NCI-H1930 (cell line): ENCODE results near the gene IL17RC.

ENCODE experiments used
- DNase-seq, 2 experiments: peaks; one replicate each; lab custom pipeline; 2025; lab: John Stamatoyannopoulos, UW

Gene IL17RC

DNA sequence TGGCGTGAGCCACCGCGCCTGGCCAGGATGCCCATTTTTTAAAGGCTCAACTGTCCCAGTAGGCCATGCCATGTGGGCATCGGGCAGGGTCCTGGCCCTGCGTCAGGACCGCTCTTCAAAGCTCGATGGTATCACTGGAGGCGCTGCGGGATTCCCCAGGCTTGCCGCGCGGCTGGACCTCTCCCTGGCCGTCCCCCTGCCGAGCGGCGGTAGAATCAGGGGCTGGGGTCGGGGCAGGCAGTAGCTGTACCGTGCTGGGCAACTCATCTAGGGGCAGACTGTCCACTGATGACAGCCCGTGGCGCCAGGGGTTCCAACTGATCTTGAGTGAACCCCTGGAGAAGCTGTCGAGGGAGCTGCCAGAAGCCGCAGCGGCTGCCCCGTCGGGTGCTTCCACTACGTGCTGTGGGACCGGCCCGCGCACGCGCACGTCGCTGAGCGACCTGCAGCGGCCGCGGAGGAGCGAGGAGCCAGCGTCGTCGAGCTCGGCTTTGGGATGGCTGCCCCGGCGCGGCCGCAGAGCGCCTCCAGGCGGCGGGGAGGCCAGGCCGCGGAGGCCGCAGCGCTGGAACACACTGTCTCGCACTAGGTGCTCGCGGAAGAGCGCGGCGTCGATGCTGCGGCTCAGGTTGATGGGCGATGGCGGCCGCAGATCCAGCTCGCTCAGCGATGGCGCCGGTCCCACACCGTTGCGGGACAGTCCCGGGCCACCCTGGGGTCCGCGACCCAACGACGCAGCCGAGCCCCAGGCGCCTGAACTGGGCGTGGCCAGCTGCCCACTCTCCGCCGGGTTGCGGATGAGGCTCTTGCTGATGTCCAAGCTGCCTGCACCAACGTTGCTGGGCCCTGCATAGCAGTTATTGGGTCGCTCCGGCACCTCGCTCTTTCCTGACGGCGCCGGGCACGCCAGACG is 29.5 kb downstream of the IL17RC start:
- DNase-seq: peak; percentile 38 to 87

DNA sequence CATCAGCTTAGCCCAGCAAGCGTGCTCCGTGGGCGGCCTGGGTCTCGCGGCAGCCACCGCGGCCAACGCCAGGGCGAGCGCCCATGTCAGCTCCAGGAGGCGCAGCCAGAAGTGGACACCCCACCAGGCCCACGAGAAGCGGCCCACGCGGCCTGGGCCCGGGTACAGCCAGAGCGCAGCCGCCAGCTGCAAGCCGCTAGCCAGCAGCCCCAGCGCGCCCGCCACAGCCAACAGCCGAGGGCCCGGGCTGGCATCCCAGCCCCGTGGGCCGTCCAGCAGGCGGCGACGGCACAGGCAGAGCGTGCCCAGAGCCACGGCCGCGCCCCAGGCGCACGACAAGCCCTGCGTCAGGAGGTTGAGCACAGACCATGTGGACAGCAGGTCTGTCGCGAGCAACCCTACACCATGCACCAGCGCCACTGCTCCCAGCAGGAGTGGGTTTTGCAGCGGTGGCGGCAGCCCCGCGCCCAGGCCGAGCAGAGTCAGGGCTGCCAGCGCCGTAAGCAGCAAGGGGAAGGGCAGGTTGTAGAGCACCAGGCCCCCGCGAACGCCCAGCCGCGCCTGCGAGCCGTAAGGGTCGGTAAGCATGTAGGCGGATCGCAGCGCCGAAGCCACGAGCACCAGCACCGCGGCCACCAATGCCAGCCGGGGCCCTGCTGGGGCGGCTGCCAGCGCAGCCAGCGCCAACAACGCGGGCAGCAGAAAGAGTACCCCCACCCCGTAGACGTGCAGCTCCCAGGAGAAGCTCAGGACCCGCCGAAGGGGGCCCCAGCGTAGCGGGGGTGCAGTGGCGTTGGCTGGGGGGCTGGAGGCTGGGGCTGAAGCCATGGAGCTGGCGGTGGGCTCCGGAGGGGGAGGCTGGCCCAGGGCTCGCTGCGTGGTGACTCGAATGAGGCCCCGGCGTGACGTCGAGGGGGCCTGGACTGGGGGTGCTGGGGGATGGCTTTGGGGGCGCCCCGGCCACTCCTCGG is 30.4 kb downstream of the IL17RC start:
- DNase-seq: peak; percentile 46 to 72

DNA sequence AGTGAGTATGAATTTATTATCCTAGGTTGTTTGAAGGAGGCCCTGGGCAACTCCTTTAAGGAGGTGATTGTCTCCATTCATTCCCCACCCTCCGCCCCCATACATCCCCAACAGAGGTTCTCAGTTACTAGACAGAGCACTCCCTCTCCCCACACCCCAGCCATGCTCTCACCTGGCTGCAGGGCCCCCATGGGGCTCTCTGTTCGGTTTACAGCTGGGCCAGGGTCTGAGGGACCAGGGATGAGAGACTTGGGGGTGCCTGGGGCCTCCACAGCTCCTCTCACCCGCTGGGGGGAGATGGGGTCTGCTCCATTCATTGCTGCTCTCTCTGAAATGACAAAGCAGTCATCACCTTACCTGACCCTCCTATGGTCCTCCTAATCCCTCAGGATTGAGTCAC is 31.7 kb downstream of the IL17RC start:
- no peak for DNase-seq

DNA sequence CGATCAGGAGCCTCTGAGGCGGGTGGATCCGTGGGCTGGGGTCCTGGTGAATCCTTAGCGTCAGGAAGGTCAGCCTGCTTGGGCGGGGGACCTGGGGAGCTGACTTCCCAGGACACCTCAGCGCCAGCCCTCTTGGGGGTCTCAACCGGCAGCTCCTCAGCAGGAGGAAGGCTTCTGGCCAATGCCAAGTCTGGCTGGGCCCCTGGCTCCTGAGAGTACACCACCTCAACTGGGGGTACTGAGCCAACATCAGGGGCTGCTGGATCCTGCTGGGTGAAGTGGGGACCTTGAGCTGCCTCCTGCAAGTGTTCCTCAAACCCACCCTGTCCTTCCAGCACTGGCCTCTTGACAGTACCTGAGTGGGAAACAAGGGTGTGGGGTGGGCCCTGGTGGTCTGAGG is 32.2 kb downstream of the IL17RC start:
- no peak for DNase-seq

DNA sequence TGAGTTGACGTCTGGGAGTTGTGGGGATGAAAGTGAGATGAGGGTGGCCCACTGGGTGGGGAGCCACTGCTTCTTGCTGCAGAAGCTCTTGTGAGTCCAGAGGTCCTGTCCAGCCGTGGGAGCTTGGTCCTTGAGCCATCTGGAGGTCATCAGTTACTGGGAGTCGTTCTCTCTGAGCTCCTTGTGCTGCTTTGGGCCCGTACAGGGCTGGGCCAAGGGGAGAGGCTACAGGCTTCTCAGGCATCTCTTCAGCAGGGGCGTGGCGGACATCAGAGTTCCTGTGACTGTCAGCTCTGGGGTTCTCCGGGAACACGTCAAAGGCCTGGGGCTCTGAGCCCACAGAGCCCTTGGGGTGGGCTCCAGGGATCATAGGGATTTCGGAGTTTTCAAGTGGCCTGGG is 32.7 kb downstream of the IL17RC start:
- no peak for DNase-seq

DNA sequence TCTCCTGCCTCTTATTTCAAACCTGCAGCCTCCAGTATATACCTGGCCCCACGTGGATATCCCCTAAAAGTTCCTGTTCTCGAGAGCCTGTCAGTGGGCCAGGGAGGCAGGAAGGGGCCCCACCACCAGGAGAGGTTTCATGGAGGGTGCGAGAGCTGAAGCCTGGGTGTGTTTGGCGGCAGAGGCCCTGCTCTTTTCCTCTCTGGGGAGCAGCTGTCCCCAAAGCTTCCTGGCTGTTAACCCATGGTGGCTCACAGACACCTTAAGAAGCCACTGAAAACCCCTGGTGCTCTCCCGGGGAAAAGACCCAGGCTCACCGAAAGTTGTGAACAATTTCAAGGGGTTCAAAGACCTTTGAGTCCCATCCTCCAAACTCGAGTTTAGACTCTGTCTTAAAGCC is 34.2 kb downstream of the IL17RC start:
- DNase-seq: no peak

DNA sequence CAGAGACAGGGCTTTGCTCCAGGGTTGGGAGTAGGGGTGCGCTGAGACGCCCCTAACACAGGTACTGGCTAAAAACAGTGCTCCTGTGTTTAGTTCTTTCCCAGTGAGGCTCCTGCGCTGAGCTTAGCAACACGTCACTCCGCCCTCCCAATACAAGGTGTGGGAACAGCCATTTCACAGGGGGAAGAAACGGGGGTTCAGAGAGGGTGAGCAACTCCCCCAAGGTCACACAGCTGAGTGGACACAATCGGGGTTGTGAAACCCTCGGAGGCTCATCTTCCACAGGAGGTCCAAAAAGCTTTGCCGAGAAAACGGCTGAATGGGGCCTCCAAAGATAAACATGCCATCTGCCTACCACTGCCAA is 34.7 kb downstream of the IL17RC start:
- no peak for DNase-seq

DNA sequence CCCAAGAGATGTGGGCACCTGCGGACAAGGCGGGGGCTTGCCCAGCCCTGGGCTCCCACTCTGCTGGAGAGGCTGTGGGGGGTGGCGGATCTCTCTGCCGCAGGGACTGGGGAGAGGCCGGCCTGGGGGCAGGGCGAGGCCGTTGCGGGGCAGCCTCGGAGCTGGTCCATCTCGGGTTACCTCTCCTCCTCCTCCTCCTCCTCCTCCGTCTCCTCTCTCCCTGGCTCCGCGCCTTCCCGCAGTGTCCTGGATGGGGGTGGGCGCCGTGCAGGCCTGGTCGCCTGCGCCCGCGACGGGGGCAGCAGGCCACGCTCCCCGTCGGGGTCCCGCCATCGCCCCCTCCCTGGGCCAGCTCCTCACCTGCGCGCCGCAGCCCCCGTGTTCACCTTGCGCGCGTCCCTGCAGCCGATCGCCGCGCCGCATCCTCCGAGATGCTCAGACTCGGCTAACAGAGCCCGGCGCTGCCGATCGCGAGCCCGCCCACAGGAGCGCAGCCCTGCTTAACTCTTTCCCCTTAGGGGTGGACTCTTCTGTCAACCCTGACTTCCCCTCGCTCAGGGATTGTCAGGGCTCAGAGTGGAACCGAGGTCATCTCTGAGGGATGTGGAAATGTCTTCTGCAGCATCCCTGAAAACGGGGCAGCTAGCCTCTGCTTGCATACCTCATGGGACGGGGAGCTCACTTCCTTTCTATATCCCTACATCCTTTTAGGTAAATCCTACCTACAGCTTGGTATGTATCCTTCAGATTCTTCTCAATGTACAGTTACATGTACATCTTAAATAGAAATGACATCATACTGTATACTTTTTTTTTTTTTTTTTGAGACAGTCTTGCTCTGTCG is 35.3 kb downstream of the IL17RC start, which contains the start of gene PRRT3:
TSS of gene PRRT3 (minus strand) at position 447 of the 844 bp plus-strand sequence. CDS start 2,293 bp downstream, outside the sequence.
- DNase-seq: peak; percentile 22 to 31

DNA sequence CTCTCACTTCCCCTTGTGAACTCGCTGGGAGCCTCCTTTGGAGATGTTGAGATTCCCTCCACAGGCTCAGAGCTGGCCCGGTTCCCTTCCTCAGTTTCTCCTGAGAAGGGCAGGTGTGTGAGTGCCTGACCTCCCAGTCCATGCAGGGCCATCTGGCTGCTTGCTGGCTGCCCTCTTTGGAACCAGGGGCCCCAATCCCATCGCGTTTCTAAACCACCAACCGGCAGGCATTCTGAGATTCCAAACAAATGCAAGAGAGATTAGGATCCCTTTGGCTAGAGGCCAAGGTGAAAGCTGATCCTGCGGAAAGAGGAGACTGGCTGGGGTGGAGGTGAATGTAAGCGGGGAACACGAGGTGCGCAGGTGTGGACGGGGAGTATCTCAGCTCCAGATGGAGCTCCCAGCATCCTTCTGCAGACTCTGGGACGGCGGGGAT is 38.2 kb downstream of the IL17RC start:
- DNase-seq: no peak

DNA sequence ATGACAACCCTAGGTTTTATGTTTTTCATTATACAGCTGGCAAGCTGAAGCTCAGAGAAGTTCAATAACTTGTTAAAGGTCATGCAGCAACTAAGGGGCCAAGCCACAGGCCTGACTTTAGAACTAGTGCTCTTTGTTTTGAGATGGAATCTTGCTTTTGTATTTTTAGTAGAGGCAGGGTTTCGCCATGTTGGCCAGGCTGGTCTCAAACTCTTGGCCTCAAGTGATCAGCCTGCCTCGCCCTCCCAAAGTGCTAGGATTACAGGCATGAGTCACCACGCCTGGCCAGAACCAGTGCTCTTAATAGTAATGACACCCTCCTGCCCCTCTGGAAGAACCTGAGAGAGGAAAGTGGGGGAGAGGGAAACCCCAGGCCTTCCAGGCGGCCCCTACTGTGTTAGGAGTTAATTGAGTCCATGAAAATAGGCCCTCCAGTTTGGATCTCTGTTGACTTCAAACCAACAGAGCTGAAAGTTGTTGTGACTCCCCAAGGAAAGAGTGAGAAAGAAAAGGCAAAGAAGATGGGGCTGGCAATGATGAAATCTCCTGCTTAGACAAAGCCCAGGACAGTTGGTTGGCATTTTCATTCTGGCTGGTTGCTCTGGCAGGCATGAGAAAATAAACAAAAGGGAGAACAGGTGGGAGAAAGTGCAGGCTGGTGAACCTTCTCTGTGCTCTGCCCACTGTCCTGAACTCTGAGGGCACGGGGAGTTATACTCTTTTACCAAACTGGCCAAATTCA is 38.9 kb downstream of the IL17RC start:
- DNase-seq: no peak

DNA sequence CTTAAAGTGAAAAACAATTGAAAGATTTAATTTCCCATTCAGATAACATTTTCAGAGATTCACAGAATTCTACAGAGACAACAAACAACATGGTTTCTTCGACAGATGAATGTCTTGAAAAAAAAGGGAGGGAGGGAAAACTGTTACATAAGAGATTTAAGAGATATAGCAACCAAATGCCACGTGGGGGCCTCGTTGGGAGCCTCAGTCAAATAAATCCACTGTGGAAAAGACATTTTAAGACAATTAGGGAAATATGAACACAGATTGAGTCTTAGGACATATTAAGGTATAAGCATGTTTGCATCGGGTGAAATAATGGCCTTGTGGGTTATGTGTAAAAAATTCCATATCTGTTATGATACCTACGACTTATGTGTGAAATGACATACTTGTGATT is 40.3 kb downstream of the IL17RC start:
- no peak for DNase-seq

DNA sequence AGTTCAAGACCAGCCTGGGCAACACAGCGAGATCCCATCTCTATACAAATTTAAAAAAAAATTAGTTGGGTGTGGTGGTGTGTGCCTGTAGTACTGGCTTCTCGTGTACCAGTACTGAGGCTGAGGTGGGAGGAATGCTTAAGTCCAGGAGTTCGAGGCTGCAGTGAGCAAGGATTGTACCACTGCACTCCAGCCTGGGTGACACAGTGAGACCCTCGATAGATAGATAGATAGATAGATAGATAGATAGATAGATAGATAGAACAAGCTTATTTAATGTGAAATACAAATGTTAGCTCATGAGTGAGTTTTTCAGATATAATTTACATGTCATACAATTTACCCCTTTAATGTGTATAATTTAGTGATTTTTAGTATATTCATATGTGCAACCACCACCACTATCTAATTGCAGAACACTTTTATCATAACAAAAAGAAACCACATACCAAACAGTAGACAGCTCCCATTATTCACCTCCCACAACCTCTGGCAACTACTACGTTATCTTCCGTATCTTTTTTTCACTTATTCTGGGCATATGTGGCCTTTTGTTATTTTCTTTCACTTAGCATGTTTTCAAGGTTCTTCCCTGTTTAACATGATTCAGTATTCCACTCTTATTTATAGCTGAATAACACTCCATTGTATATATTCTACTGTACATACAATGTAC is 48.4 kb downstream of the IL17RC start:
- DNase-seq: no peak

DNA sequence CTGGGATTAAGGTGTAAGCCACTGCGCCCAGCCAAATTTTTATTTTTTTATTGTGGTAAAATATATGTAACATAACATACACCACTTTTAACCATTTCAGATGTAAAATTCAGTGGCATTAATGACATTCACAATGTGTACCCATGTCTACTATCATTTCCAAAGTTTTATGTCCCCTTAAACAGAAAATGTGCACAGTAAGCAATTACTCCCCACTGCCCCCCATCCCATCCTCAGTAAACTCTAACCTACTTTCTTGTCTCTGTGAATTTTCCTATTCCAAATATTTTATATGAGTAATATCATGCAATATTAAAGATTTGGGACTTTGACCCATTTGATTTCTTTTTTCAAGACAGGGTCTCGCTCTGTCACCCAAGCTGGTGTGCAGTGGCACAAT is 49.9 kb downstream of the IL17RC start:
- DNase-seq: no peak

DNA sequence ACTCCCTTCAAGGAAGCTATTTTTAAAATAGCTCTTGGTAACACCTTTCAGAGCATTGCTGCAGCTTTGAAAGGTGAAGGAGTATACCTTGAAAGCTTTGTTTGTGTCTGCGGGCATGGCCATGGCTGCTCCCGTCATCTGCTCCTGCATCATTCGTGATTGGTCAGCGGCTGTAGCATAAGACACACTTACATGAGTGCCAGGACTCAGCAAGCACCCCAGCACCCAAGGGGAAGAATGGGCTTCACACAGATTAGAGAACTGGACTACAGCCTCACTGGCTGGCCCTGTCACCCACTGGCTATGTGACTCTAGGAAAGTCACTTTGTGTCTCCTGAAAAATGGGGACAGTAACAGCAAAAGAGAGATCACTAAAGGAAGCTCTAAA is 52.7 kb downstream of the IL17RC start:
- DNase-seq: no peak

DNA sequence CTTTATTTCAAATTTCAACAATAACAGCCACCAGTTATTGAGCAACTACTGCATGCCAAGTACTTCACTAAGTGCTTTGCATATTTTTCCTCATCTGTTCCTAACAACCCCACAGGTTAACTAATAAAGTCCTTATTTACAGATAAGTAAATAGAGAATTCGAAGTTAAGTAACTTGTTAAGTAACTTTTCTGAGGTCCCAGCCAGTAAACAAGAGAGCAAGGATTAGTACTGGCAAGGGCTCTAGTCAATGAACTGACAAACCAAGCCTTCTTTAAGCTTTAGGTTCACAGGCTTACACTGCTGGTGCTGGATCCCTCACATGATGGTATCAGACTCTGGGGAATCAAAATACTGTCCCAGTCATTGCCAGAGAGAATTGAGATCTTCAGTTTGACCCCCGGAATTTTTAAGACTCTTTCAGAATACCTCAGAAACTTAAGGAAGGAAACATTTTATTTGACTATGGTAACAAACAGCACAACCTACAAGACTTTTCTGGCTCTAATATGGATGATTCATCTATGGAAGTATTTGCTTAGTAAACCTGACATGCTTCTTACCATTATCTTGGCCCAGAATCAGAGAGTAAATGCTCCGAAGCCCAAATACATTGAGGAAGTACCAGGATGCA is 53.2 kb downstream of the IL17RC start:
- DNase-seq: no peak

DNA sequence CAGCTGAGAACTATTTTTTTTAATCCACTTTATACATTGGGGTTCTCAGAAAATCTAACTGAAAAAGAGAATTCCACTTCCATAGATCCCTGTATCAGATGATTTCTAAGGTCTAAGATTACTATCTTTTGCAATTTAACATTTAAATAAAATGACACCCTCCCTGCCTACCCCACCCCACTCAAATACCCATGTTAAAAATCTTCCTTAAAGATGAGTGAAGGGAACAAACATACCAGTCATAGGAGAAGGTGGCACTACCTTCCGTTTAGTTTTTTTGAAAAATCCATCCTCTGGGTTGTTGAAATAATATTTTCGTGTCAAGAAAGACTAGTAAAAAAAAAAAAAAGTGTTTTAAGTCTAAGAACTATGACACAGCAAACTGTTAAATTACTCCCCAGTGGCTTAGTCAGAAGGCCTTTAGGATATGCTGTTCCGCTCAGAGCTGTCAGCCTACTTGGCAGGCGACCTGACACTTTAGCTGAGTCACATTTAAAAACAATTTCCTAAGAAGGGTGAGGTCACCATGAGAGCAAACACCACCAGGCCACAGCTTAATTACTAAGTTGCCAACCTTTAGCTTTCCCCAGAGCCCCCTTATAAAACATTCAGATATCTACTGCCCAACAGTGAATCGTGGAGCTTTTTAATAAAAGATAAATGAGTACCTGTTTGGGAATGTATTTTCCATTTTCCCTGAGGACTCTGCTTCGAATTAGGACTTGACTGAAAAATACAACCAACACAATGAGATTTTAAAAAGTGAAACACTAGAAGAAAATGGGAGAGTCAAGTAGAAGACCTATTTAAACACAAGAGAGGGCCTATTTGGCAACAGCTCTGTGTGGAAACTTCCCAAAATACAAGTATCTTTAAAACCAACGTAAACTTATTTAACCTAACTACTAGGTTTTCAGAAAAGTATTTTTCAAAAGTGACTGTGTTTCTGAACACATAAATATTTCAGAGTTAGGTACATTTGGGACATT is 60.1 kb downstream of the IL17RC start:
- no peak for DNase-seq

DNA sequence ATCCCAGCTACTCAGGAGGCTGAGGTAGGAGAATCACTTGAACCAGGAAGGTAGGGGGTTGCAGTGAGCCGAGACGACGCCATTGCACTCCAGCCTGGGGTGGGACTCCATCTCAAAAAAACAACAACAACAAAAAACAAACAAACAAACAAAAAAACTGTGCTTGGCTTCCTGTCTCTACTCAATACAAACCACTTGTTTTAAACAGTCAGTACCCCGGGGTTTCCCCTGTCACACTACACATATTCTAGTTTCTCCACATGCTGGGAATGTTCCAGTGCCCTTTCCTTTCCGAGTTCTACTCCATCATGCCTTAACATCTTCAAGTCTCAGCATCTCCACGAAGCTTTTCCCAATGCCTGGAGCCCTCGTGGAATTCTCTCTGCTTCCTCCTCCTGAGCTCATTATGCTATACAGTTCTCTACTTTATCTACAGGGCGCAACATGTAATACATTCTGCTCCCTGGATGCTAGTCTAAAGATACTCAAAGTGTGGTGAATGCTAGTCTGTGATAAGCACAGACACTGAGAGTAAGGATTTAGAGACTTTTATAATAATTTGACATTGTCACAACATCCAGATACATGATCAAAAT is 61.9 kb downstream of the IL17RC start:
- no peak for DNase-seq

DNA sequence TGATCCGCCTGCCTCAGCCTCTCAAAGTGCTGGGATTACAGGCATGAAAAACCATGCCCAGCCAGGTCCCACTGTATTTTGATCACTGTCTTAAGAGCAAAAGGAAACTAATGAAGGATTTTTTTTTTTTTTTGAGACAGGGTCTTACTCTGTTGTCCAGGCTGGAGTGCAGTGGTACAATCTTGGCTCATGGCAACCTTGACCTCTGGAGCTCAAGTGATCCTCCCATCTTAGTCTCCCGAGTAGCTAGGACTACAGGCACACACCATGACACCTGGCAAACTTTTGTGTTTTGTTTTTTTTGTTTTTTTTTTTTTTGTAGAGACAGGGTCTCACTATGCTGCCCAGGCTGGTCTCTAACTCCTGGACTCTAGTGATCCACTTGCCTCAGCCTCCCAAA is 63.4 kb downstream of the IL17RC start:
- DNase-seq: no peak
